Activated CD4-positive, alpha-beta T cell treated with anti-CD3 and anti-CD28 coated beads, Interleukin-2, amount 50 U/mL, for 48 hours (primary cell): Measurements from ENCODE around the gene PARVB.

Experiments
- DNase-seq, 2 experiments: peaks; one replicate each; pipeline ENCODE4 v3.0.0-alpha.2; 2020

The PARVB gene

GRCh38 chr22:44024288-44024921 lies at the start of gene PARVB:
TSS of gene PARVB (plus strand) at chr22:44024302. CDS start at chr22:44024340, 38 bp downstream.
- peak; percentile 20 to 26 for DNase-seq

GRCh38 chr22:43975041-43975440 lies 49.1 kb upstream of the PARVB start:
- no peak for DNase-seq

- no peak for DNase-seq
Measured at GRCh38 chr22:43976861-43977795, 47.0 kb upstream of the PARVB start.

GRCh38 chr22:43978558-43978957 lies 45.5 kb upstream of the PARVB start:
- no peak for DNase-seq

DNA sequence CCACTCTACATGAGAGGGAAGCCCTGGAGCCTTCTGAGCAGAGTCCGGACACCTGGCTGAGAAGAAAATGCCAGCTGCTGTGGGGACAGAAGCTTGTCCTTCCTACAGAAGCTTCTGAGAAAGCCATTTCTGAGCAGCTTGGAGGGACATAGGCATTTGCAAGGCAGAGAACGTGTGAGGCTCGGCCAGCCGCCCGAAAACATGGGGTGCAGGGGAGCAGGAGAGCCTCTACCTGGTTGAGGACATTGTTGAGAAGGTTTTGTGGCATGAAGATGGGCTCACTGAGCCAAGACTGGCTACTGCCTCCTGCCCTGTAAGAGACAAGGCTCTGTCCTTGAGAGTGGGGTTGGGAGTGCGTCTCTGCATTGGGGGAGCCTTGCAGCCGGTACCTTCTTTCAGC lies 43.5 kb upstream of the PARVB start:
- DNase-seq = no peak

DNA sequence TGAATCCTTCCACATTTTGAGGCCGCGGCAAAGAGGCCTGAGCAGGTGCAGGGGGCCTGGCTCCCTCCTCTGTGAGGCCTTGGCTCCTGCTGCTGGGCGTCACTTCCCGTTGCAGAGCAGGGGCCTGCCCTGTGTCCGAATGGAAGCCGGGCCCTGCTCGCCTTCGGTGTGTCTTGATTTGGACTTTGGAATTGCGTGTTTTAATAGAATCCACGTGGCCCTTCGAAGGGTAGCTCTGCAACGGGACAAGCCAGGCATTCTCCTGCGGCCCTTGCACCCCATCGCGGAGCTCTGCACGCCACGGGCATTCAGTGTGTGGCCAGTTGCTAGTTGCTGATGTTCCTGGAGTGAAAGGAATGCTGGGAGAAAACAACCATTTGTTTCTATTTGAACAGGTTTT lies 43.1 kb upstream of the PARVB start:
- no peak for DNase-seq

GRCh38 chr22:43983808-43984207 lies 40.3 kb upstream of the PARVB start:
- DNase-seq = no peak

DNA sequence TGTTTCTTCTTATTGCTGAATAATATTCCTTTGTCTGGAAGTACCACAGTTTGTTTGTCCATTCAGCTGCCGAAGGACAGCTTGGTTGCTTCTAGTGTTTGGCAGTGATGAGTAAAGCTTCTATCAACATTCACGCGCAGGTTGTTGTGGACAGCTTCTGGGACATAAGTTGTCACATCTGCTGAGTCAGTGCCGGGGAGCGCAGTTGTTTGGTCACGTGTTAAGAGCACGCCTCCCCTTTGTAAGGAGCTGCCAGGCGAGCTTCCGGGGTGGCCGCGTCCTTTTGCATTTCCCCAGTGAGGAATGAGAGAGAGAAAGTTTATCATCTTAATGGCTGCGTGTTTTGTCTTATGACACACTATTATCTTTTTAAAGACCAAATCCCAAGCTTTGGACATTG lies 38.6 kb upstream of the PARVB start:
- no peak for DNase-seq

GRCh38 chr22:43988116-43988820 lies 35.8 kb upstream of the PARVB start:
- no peak for DNase-seq

GRCh38 chr22:43988960-43989359 lies 35.1 kb upstream of the PARVB start:
- DNase-seq = no peak

DNA sequence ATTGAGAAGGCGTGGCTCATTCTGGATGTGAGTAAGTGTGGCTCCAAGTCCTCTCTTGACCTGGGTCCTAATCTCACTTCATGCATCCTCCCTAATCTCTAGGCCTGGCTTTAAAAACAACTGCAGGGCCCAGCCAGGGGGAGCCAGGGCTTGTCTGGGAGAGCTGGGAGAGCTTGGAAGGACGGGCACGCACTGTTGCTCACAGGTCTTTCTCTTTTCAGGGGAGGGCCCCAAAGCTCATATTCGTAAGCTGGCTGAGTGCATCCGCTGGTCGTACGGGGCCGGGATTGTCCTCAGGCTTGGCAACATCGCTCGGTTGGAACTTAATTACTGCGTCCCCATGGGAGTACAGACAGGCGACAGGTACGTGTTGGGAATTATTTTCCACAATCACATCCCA lies 34.1 kb upstream of the PARVB start:
- DNase-seq = no peak

DNA sequence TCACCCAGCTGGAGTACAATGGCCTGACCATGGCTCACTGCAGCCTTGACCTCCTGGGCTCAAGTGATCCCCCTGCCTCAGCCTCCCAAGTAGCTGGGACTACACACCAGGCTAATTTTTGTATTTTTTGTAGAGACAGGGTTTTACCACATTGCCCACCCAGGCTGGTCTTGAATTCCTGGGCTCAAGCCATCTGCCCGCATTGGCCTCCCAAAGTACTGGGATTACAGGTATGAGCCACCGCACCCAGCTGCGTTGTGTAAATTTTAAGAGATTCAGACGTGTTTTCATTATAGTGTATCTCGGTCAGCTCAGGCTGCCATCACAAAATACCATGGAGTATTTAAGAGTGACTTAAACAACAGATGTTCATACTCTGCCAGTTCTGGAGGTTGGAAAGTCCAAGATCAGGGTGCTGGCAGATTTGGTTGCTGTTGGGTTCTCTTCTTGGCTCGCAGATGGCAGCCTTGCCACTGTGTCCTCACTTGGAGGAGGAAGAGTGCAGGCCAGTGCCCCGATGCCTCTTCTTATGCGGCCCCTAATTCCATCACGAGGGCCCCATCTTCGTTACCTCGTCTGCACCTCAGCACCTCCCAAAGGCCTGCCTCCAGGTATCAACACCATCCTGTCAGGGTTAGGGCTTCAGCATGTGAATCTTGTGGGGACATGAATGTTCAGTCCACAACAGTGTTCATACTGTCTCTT lies 32.6 kb upstream of the PARVB start:
- no peak for DNase-seq

GRCh38 chr22:43992331-43992821 lies 31.7 kb upstream of the PARVB start:
- no peak for DNase-seq

GRCh38 chr22:43993072-43993760 lies 30.9 kb upstream of the PARVB start:
- peak; percentile 55 to 68 for DNase-seq

- DNase-seq = no peak
Measured at GRCh38 chr22:43994006-43994405, 30.1 kb upstream of the PARVB start.

DNA sequence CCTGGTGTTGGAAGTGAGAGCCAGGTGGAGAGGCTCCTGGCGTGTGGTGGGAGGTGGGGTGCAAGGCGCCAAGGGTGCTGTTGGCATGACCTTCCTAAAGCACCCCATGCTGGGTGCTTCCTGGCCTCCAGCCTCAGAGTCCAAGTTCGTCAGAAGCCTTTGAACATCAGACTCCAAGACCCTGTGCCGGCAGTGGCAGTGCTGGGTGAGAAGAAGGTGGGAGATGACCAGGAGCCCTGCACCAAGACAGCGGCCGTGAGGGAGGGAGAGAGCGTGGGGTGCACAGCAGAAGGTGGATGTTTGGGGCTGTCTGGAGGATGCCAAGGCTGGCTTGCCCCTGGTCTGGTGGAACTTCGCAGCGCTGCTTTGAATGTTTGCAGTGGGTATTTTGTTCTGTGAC lies 29.7 kb upstream of the PARVB start:
- DNase-seq = no peak

DNA sequence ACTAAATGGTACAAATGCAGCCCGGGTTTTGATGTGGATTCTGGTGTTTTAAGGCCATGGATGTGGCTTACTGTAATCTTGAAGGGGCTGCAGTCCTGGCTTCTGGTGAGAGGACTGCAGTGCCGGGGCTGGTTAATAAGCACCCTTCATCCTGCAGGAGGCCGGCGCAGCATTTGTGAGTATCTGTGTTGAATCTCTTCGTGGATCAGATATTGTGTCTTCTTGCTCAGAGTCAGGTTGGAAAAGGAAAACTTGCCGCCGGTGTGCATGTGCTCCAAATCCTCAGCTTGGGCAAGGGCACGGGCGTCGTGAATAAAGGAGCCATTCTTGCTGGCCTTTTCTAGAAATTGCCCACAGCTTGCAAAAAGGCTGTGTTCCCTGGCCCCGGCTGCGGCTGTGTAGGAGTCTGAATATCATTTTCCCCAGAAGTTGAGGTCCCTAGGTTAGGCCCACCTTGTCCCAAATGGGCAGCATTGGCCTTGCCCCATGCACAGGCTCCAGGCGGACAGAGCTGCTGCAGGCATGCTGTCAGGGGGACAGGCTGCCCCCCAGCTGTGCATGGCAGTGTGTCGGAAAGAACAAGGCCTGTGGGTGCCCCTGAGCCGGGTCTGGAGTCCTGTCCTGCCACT lies 28.9 kb upstream of the PARVB start:
- DNase-seq = no peak

GRCh38 chr22:43995798-43996169 lies 28.3 kb upstream of the PARVB start:
- no peak for DNase-seq

DNA sequence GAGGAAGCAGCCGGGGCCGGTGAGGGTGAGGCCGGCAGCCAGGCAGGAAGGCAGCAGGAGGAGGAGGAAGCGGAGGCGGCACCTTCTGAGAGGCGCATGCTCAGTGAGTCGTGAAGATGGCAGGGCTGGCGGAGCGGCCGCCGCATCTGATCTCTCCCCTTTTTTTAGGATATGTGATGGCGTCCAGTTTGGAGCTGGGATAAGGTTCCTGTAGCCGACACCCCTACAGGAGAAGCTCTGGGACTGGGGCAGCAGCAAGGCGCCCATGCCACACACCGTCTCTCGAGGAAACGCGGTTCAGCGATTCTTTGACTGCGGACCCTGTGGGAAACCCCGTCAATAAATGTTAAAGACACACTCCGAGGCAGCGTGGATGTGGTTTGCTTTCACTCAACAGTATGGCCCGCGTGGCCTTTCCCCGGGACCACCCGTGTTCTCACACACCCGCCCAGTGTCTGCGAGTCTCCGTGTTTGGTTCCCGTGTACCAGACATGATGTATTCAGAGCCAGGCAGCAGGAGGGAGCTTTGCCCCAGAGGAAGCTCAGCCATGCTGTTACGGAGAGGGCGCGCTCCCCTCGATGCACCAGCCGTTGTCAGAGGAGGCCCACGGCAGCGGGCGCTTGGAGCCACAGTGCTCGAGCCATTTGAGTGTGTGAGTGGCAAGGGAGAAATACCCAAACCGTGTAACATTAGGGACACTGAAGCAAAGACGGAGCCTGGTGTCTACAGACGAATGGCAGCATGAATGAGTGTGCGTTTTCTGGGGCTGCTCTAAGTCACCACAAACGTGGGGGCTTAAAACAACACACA lies 27.7 kb upstream of the PARVB start:
- peak; percentile 71 to 77 for DNase-seq

DNA sequence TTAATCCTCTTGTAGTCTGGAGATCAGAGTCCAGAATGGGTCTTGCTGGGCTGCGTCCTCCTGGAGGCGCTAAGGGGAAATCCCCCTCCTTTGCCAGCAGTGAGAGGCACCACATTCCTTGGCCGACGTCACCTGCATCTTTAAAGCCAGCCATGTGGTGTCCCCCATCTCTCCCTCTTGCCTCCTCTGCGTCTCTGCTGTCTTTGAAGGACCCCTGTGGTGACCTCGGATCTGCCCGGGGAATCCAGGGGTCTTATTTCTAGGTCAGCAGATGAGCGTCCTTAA lies 27.2 kb upstream of the PARVB start:
- DNase-seq = no peak

GRCh38 chr22:43998679-43999264 lies 25.3 kb upstream of the PARVB start:
- no peak for DNase-seq
